ENCODE measurements around the gene ATP10A. TPM values are rescaled to one million over a fixed set of nuclear protein-coding genes. Genes with fewer than 3 reads are reported as not detected.
A peak's percentile ranks its signal among the peaks of the same experiment; 100 is the strongest.

The ATP10A gene
- total and polyA plus RNA-seq, 2 of the 8 experiments (the other 6 are each of a cell fraction or from before 2014, with no cell fraction given) = 2.0 to 2.8 TPM

- H3K23ac ChIP-seq (ENCODE audit: insufficient read length) = no peak overlapping the region
- no peaks in the 10 kb centered on the region; a peak in 2 of 7 replicates for H3K4me1 ChIP-seq (replicated peaks in 1 of 4; ENCODE audit: control insufficient read depth in 3 of 4, insufficient read depth in 4 of 4, low read length in 3 of 4)
- H4K91ac ChIP-seq (replicated peaks; ENCODE audit: insufficient read length, low read length) = peak overlapping the region; percentile 2
- no peaks in the 10 kb centered on the region for H3K9me3 ChIP-seq (ENCODE audit: insufficient read depth in 2 of 2, low read depth in 1 of 2, low read length in 1 of 2)
- no peaks in the 10 kb centered on the region for H3K36me3 ChIP-seq (ENCODE audit: control insufficient read depth in 2 of 4, insufficient read depth in 4 of 4, low read length in 3 of 4)
- no peak overlapping the region for H3K9ac ChIP-seq (replicated peaks in 1 of 4; ENCODE audit: extremely low read depth in 1 of 4, low read depth in 3 of 4, low read length in 3 of 4)
- no peak overlapping the region for H3K4me3 ChIP-seq (ENCODE audit: extremely low read depth in 1 of 4, insufficient read depth in 2 of 4, low read depth in 3 of 4, low read length in 4 of 4)
- H3K27ac ChIP-seq (ENCODE audit: low read depth, low read length) = no peak overlapping the region
- ChIA-PET POLR2A (ENCODE audit: partially characterized antibody) (no interaction called here), CTCF (ENCODE audit: partially characterized antibody) (interaction anchor here (0.7 to 4.4 kb wide), 25 partner anchors 9 to 263 kb away, joined by 3 to 40 read pairs (median 4); no protein-coding TSS in a partner anchor)
- no peak overlapping the region for H3K56ac ChIP-seq (replicated peaks; ENCODE audit: insufficient read length, low read depth, low read length)
- H2AFZ ChIP-seq (ENCODE audit: low read length) = no peak overlapping the region
- no peak overlapping the region for H4K5ac ChIP-seq (ENCODE audit: insufficient read length, low read depth, low read length)
- H2BK20ac ChIP-seq (ENCODE audit: low read length) = no peak overlapping the region
- no peaks in the 10 kb centered on the region for H3K79me2 ChIP-seq (ENCODE audit: control insufficient read depth in 1 of 2, insufficient read depth in 2 of 2, low read length in 2 of 2)
- 90% methylated on average over 3 of the region's 3 CpGs; no CpG with 5 or more reads in 1 of the 2 experiments for WGBS, 2 experiments (ENCODE audit: extremely low coverage in 1 of 2, insufficient coverage in 1 of 2, insufficient read length in 1 of 2, insufficient replicate concordance in 2 of 2, low coverage in 1 of 2, low lambda C conversion rate in 2 of 2, missing lambda C conversion rate in 1 of 2)
- no peak overlapping the region for H2BK5ac ChIP-seq (ENCODE audit: low read depth, low read length)
- no peak overlapping the region for H3K4me2 ChIP-seq (ENCODE audit: insufficient read depth in 1 of 2, low read depth in 2 of 2, low read length in 2 of 2)
- no peak overlapping the region for H3K18ac ChIP-seq (ENCODE audit: extremely low read depth, low read length)
- no peaks in the 10 kb centered on the region for H3K23me2 ChIP-seq (ENCODE audit: low read depth, low read length)
- H3K27me3 ChIP-seq (replicated peaks in 1 of 4; ENCODE audit: control insufficient read depth in 3 of 4, extremely low read depth in 1 of 4, insufficient read depth in 3 of 4, low read length in 3 of 4) = no peaks in the 10 kb centered on the region
- no peak overlapping the region for H4K8ac ChIP-seq (ENCODE audit: extremely low read depth, insufficient read depth, low read length)
- H3K79me1 ChIP-seq (ENCODE audit: low read depth, low read length) = no peaks in the 10 kb centered on the region
- FAIRE-seq (no peak), DNase-seq (ENCODE audit: low read depth in 1 of 2, low spot score in 2 of 2) (no peak)
- no peak overlapping the region for H2AK5ac ChIP-seq (ENCODE audit: low read depth, low read length)
- H4K20me1 ChIP-seq (replicated peaks in 1 of 2; ENCODE audit: control insufficient read depth in 1 of 2, insufficient read depth in 2 of 2, low read length in 2 of 2) = no peaks in the 10 kb centered on the region
- H3K4ac ChIP-seq (replicated peaks; ENCODE audit: insufficient read length, low read depth, low read length) = no peak overlapping the region
- no peak overlapping the region for H3K14ac ChIP-seq (ENCODE audit: insufficient read length)
- peak; percentile 51 to 69 for TF ChIP-seq RAD21 (IDR thresholded peaks at IDR 0.05 in 1 of 2, conservative IDR thresholded peaks at IDR 0.05 in 1 of 2; ENCODE audit: low read depth in 2 of 2, low read length in 2 of 2)
- TF ChIP-seq TBP (IDR thresholded peaks at IDR 0.05; ENCODE audit: low read depth, low read length) = no peak
- TF ChIP-seq CTCF (IDR thresholded peaks at IDR 0.05; ENCODE audit: control extremely low read depth in 1 of 3, insufficient read depth in 1 of 3, low read depth in 1 of 3, low read length in 3 of 3) = peak; percentile 45 to 65 (median 59)
- peak; percentile 57; the same call in 1 of the 2 replicates for TF ChIP-seq JUND (IDR thresholded peaks at IDR 0.05; ENCODE audit: low read length)
- TF ChIP-seq, protein P1, sequence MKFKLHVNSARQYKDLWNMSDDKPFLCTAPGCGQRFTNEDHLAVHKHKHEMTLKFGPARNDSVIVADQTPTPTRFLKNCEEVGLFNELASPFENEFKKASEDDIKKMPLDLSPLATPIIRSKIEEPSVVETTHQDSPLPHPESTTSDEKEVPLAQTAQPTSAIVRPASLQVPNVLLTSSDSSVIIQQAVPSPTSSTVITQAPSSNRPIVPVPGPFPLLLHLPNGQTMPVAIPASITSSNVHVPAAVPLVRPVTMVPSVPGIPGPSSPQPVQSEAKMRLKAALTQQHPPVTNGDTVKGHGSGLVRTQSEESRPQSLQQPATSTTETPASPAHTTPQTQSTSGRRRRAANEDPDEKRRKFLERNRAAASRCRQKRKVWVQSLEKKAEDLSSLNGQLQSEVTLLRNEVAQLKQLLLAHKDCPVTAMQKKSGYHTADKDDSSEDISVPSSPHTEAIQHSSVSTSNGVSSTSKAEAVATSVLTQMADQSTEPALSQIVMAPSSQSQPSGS (IDR thresholded peaks at IDR 0.05; ENCODE audit: low read length) = 0 out of 2 replicates have a peak, but pooled peaks have one; percentile 66
- TF ChIP-seq TEAD4 (IDR thresholded peaks at IDR 0.05; ENCODE audit: low read depth, low read length) = no peak
- H2BK12ac ChIP-seq (ENCODE audit: low read depth, low read length) = no peak overlapping the region
- no peak overlapping the region for H2BK15ac ChIP-seq (ENCODE audit: low read length)
- H2BK120ac ChIP-seq (replicated peaks; ENCODE audit: low read depth, low read length) = no peak overlapping the region
These were observed 179.2 kb downstream of the ATP10A start for GRCh38 chr15:25683911-25684310.

Measured in H1 (cell line).